ENCODE data around the gene C11orf71.

Gene C11orf71

GRCh38 chr11:114392735-114393667 lies 7.3 kb downstream of the C11orf71 start:
- DNase-seq (ENCODE audit: low read depth): no peak
- TF ChIP-seq CTCF (conservative IDR thresholded peaks at IDR 0.05; ENCODE audit: low read depth, low read length): no peak

GRCh38 chr11:114386545-114386944 lies 13.8 kb downstream of the C11orf71 start:
- no peak for DNase-seq (ENCODE audit: low read depth)
- no peak overlapping the region for H3K4me3 ChIP-seq (ENCODE audit: low read length)
- TF ChIP-seq CTCF (conservative IDR thresholded peaks at IDR 0.05; ENCODE audit: low read depth, low read length): no peak

More at GRCh38 chr11:114392735-114393667, 7.3 kb downstream of the C11orf71 start:
- no peak overlapping the region for H3K4me3 ChIP-seq (ENCODE audit: low read length)

- no peak for DNase-seq (ENCODE audit: low read depth)
- no peak for TF ChIP-seq CTCF (conservative IDR thresholded peaks at IDR 0.05; ENCODE audit: low read depth, low read length)
- H3K4me3 ChIP-seq (ENCODE audit: low read length): no peak overlapping the region
Observed at GRCh38 chr11:114386131-114386530, 14.2 kb downstream of the C11orf71 start.

GRCh38 chr11:114384487-114384886 lies 15.8 kb downstream of the C11orf71 start:
- DNase-seq (ENCODE audit: low read depth): no peak
- TF ChIP-seq CTCF (conservative IDR thresholded peaks at IDR 0.05; ENCODE audit: low read depth, low read length): no peak
- no peak overlapping the region for H3K4me3 ChIP-seq (ENCODE audit: low read length)

GRCh38 chr11:114382509-114382908 lies 17.8 kb downstream of the C11orf71 start:
- DNase-seq (ENCODE audit: low read depth): no peak
- no peak overlapping the region for H3K4me3 ChIP-seq (ENCODE audit: low read length)
- TF ChIP-seq CTCF (conservative IDR thresholded peaks at IDR 0.05; ENCODE audit: low read depth, low read length): no peak

- H3K4me3 ChIP-seq (ENCODE audit: low read length): no peak overlapping the region
- no peak for DNase-seq (ENCODE audit: low read depth)
- TF ChIP-seq CTCF (conservative IDR thresholded peaks at IDR 0.05; ENCODE audit: low read depth, low read length): no peak
Observed at GRCh38 chr11:114379394-114380069, 20.8 kb downstream of the C11orf71 start.
